GM18508 (cell line): ENCODE data around the gene PARD3B.

Source experiments
- ATAC-seq: cut with Tn5 transposase; IDR thresholded peaks from one replicate; pipeline ENCODE4 v1.9.1; 2021; ENCODE audit warnings: moderate number of reproducible peaks; ENCODE audit not compliant: insufficient read depth, unreplicated experiment

Gene PARD3B

DNA sequence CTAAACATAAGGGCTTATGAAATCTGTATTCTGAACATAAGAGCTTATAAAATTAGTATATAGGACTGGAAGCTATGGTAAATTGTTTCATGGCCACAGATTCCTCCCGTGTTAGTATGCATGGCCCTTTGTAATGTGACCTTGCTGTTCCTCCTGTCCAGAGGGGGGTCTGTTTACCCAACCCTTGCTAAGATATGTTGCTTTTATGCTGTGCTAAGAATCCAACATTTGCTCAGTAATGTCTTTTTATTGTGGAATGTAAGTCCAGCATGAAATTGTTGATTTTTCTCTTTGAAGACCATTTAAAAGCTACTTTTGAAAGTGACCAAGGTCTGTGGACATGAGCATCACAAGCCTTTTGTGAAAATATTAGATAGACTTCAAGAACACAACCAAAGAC, 485.4 kb downstream of the PARD3B start:
- ATAC-seq = no peak

DNA sequence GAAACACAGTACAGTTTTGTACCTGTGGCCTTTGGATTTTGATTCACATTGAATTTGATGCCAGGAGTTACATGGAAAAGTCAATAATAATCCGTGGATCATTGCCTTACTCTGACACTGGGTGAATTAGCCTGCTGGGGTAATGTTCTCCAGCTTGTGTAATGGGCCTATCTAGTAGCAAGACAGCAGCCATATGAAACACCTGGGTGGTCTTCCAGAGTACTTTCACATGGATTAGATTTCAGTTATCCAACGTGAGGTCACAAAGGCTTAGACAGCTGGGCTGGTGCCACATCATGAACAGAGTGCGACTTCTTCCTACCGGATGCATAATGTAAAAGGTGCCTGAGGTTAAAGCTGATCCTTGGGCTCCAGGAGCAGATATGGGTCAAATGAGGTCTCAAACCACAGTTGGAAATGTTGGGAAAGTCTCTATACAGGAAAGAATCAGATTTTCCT, 486.8 kb downstream of the PARD3B start:
- no peak for ATAC-seq

DNA sequence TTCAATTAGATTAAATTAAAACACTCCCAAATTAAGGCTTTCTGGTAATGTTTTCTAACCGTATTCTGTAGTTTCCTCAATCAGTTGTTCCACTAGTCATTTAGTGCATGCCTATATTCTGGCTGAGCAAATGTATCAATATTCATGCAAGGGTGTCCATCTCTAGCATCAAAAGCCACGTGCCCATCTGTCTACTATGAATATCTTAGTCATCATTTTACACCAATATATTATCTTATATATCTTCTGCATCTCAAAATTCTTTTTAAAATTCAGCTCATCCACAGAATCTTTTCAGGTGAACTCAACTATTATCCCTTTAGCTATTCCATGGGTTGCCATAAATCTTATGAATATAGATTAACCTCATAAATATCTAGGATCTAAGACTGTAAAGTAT, 488.2 kb downstream of the PARD3B start:
- no peak for ATAC-seq

DNA sequence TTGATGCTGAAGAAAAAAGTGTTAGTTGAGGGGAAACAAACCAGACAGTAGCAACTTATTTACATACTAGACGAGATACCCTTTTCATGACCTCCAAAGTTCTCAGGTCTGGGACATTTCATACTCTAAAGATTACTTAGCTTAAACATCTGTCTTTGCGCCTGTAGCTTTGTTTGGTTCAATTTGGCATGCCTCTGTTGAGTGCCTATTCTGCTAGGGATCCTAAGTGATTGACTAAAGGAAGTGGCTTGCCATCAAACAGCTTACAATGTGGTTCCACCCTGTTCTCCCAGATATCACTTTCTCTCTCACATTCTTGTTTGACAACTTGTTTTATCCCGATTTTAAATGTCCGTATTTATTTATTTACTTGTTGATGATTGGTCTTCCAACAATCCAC, 488.8 kb downstream of the PARD3B start:
- ATAC-seq = no peak

DNA sequence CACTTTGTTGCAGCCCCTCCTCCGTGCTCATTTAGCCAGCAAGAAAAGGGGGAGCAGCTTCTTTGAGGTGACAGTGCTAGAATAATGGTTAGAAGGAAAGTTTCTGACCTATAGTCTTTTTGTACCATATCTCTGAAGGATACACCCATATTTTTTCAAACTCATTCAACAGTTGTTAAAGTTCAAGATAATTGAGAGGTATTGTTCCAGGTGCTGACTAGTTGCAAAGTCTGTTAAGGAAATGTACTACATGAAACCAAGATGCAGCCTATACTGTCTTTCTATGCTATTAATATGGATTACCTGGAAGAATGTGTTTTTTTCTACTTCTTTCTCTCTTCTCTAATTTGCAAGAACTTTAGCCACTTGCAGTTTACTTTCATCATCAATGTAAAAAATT, 495.0 kb downstream of the PARD3B start:
- no peak for ATAC-seq

DNA sequence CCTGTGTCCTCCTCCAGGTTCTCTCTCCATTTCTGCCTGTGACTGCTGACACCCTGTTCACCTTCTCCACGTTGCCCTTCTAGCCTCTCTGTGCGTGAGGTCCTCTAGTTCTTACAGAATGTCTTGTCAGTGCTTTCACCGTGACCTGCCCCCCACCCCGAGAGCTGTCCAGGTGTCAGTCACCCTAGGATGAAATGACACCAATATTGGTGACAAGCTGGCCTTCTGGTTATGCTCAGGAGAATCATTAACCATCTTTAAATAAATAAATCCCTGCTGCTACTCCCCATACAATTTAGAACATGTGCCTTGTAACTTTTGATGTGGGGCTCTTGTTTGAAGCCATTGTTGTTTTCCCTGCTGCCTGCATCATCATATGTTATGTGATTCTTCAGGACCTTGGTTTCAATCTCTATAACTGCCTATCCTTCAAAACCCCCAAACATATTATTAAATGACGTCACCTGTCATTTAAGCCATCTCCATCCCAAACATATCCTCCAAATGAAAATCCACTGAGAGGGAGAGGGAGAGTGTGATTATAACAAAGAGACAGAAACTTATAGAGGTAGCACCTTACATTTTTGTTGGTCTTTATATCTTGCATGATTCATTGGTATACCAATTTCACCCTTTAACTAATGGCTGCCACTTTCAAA, 496.3 kb downstream of the PARD3B start:
- ATAC-seq = no peak

DNA sequence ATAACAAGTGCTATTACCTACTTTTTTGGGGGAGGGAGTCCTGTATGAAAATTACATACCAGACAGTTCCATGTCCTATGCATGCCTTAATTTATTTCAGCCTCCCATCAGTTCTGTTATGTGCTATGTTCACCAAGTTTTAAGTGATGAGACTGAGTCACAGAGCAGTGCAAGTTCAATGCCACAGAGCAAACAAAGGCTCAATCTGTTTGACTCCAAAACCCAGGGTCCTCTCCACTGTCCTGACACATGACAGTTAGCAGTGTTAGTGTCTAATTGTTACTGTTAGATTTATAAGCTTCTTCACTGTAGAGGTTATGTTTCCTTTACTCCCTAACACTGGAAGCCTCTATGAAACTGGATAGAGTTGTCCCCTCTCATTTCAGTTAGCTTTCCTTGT, 498.0 kb downstream of the PARD3B start:
- ATAC-seq = no peak

DNA sequence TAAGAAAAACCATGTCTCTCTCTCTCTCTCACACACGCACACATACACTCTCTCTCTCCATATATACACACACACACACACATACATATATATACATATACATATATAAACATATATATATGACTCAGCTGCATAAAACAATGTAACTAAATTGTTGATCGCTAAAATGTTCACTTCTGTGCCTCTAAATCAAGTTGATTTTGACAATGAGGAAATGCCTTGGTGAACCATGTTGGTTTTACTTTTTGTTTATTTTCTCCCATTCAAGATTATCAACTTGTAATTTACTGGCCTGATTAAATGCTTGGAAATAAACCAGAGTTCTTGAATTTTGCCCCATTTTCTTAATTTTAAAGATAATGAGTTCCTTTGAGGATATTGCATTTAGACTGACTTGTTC, 500.4 kb downstream of the PARD3B start:
- ATAC-seq = no peak

DNA sequence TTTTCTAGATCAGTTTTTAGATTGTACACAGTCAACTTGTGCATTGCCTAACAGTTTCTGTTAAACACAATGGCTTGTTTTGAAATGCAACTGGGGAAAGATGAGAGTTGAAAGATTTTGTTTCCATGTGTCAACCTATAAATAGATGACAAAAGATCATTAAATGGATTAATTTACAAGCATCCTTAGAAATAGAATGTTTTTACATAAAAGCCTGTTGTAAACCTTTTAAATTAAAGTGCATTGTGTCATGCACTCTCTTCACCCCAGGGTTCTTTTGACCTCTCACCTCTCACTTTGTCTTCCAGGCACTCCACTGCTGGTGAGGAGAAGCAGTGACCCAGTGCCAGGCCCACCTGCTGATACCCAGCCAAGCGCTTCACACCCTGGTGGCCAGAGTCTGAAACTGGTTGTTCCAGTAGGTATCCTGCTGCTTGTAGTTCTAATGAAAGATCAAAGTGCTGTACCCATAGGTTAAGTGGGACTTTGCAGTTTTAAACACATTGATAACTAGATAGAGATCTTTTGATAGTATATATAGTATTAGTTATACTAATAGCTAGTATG, 502.1 kb downstream of the PARD3B start:
- no peak for ATAC-seq

DNA sequence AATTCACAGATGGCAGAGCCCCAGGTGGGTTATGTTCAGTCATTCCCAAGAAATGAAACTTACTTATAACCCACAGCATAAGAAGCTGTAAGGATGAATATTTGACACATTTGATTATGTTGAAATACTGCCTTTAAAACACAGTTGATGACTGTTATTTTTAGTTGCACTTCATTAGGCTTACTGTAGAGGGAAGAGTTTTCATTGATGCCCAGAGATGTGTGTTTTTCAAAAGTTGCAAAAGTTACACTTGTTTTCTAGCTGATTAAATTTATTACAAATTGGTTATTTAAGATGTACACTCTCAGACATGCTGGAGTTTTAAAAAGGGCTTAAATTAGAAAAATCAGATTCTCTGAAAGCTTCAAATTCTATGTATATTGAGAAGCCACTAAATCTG, 506.1 kb downstream of the PARD3B start:
- ATAC-seq = no peak

DNA sequence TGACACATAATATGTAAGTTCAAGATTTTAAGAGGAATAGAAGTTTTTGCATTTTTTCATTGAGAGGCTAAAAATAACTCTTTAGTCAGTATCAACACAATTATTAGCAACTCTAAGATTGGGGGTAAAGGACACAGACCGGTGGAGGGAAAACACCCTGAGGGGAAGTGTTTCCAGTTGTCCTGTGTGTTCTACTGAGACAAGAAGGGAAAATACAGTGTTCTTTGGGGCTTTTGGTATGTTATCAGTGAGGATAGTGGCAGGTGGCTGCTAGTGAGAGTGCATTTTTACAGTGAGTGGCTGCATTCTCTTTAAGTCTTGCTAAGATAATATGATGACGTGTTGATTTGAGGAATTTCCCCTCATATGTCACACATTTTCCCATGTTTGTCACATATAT, 507.5 kb downstream of the PARD3B start:
- no peak for ATAC-seq

DNA sequence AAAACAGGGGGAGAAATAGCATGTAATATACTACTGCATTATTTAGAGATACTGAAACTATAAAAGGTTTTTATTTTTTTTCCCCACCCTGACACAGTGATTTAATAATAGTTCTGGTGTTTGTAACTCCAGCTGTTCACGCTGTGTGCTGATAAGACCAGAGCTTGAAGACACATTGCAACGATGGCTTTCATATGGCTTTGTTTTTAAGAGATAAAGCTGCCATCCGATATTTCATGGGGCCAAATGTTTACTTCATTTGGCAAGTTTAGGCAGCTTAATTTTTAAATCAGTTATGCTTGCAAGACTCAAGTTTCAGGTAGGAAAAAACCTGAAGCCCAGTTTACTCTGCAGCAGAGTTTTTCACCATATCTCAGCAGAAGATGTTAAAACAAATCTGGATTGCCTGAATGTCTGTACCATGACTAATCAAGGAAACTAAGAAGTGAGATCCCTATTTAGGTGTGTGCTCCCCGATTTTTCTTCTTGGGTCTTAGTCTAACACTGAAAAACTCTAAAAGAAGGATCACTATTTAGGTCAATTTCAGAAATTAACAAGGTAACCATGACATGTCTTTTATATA, 508.6 kb downstream of the PARD3B start:
- no peak for ATAC-seq

DNA sequence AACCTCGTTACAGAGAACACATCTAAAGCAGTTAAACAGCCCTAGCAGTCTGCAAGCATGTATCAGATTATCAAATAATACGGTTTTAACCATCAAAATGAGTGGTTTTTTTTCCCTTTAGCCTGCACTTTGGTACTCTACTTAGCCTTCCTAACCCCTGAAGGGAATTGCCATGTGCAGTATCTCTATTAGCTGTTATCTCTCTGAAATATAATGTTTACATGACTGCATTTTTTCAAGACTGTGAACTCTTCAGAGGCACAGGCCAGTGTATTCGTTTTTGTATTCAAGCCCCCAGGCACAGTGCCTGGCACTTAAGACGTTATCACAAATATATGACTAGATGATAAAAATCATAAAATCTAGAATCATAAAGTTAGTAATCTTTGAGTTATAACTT, 509.5 kb downstream of the PARD3B start:
- no peak for ATAC-seq

DNA sequence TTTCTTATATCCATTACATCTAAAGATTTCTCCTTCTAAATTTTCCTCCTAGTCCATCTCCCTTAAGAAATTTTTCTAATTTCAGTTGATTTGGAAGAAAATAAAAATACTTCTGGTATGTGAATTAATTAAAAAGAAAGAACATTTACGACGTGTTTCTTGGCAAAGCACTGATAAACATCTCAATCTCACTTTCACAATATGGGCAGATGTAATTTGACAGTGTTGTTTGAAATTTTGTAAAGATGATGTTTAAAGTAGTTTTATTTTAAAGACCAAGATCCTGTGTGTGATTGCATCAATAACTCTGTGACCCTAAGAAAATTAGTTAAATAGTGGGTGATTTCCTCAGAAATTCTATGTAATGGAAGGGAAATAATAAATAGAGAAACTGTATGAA, 510.0 kb downstream of the PARD3B start:
- no peak for ATAC-seq

DNA sequence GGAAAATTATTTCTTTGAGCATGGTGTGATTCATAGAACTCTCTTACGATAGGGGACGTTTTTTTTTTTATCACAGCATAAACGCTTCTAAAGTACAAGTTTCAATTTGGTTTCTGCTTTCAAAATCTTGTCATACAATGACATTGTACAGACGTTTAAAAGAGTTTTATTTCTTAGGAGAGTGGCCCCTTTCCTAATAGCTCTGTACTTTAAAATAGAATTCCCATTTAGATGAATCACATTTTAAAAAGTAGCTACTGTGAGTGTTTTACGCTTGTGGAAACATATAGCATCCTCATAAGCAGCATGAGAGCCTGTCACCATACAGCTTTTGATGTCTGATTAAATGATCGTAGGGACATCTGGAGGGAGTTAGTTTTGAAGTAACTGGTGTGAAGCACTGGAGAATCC, 510.9 kb downstream of the PARD3B start:
- no peak for ATAC-seq

DNA sequence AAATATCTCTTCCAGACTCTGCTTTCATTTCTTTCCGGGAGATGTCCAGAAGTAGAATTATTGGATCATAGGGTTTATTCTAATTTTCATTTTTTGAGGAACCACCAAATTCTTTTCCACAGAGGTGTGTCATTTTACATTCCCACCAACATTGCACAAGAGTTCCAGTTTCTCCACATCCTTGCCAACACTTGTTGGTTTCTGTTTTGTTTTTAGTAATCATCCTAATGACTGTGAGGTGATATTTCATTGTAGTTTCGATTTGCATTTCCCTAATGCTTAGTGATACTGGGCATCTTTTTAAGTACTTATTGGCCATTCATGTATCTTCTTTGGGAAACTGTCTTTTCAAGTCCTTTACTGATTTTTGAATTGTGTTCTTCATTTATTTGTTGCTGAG, 513.1 kb downstream of the PARD3B start:
- ATAC-seq = no peak

DNA sequence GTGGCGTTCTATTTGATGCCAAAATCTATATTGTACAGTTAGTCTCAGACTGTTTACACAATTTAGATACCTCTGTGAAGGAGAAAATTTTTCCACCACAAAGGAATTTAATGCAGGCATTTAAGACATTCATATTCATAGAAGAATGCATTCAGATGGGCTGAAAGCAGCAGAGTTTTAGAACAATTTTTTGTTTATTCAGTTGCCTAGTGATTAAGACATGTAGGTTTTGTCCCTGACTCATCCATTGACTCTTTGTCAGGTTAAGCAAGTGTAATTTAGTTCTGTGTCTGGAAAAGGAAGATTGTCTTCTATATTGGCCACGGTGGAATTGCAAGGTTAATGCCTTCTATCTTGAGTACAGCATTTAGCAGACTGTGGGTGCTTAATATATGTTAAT, 515.0 kb downstream of the PARD3B start:
- no peak for ATAC-seq

DNA sequence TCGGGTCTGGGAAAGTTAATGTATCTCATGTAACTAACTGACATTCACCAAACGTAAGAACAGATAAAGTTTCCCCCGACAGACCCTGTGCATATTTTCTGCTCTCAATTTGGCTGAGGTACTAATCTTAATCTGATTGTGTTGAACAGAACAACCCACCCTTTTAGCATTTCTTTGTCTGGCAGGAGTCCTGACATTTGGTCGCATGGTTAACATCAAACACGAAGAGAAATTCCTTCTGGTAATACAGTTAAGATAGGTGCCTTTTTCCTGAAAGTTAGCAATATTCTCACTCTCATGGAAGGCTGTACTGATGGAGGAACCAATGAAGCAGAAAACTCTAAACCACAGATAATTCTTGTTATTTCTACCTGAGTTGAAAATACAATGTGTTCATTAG, 520.8 kb downstream of the PARD3B start:
- no peak for ATAC-seq

DNA sequence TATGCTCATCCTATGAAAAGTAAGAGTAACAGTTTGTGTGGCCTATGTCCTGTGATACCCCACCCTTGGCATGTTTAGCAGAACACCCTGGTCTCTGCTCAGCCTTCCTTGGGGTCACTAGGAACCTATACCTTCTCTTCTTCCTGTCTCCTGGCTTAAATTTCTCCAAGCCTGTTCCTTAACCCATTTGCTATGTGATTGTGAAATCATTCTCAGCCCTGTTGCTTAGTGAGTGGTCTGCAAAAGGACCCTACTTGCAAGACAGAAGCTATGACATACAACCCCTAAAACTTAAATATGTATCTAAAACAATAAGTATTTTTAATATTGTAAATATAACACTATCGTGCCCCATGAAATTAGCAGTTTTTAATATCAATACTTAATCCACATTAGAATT, 524.7 kb downstream of the PARD3B start:
- ATAC-seq = no peak

DNA sequence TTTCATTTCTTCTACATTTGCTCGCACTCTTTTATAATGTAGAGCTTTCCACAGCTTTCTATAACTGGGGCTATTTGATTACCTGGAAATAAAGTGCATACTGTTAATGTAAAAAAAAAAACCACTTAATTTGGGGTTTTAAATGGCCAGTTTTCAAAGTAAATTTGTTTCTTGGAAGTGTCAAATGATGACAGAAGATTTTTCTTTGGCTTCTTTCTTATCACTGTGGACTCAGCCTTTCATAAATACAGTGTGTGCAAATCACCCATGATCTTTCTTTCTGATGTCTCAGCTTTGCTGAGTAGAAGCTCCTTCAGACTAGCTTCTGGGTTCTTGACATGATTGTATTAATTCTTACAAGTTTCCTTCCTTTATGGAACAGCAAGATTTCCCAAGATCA, 525.6 kb downstream of the PARD3B start:
- no peak for ATAC-seq

DNA sequence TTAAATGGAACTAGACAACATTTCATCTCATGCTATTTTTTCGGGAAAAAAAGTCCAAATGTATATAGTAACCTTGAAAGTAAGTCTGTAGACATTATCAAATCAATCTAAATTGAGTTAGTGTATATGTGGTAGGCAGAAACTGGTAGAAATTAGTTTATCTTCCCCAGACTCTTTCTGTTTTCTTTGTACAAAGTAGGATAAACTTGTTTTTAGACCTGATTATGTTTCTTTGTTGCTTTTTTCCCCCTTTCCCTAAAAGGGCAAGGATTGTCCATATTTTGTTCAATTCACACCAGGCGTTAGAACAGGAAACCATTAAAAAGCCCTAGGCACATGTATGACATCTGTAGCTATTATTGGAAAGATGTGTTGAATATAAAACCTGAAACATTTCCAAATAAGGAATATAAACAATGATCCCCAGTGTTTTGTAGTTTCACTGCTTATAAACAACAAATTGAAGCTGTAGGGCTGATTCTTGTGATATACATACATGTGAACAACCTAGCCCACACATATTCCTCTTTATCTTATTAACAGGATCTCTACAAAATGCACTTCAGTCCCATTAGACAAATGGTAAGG, 528.3 kb downstream of the PARD3B start:
- ATAC-seq = no peak

DNA sequence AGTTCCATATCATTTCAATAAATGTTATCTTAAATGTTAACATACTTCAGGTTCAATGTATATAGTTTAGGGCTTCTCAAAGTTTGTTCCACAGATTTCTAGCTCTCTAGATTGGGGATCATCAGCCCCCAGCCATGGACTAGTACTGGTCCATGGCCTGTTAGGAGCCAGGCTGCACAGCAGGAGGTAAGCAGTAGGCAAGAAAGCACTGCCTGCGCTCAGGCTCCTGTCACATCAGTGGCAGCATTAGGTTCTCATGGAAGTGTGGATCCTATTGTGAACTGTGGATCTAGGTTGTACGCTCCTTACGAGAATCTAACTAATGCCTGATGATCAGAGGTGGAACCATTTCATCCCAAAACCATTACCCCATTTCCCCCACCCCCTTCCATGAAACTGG, 531.1 kb downstream of the PARD3B start:
- no peak for ATAC-seq
